SK-N-SH (cell line): Measurements from ENCODE around the gene COX14. TPM values are rescaled to one million over a fixed set of nuclear protein-coding genes. Genes with fewer than 3 reads are reported as not detected.
A peak's percentile ranks its signal among the peaks of the same experiment; 100 is the strongest.

ENCODE experiments used
- CTCF ChIA-PET: fragments of 300-600, 350-600 bp; formaldehyde crosslinking; extraction: SDS; loops from one replicate; lab custom pipeline; 2021; lab: Yijun Ruan, JAX
- POLR2A ChIA-PET: fragments of 350-600 bp; sonication (Branson Sonifier 250); formaldehyde crosslinking; extraction: SDS; loops from one replicate; lab custom pipeline; 2020; ENCODE audit warnings: antibody characterized with exemption, inconsistent platforms; lab: Yijun Ruan, JAX
- DNase-seq: peaks from one replicate; pipeline ENCODE4 v3.0.0; 2012
- H2AFZ ChIP-seq: fragments of 200-600 bp; sonication (generic); 2 replicates; pipeline ENCODE4 v1.8.1; 2016; ENCODE audit warnings: antibody characterized with exemption, mild to moderate bottlenecking, low read depth
- H3F3A ChIP-seq: fragments of 200-600 bp; sonication (generic); replicated peaks from 2 replicates; pipeline ENCODE3; 2016; ENCODE audit warnings: antibody characterized with exemption, mild to moderate bottlenecking; ENCODE audit not compliant: insufficient read depth
- H3K27ac ChIP-seq, 2 experiments: fragments of 200-500 bp in 1 of 2; fragments of 200-600 bp in 1 of 2; sonication (Bioruptor generic) in 1 of 2; sonication (generic), shearing (Covaris generic) in 1 of 2; 2 replicates each; pipeline versions ENCODE4 v1.5.1 to v1.6.1; 2014 to 2016; ENCODE audit warnings: low read depth in 2 of 2, inconsistent platforms in 1 of 2, low read length in 1 of 2, mild to moderate bottlenecking in 1 of 2, mixed read lengths in 1 of 2
- H3K27me3 ChIP-seq: fragments of 200-600 bp; sonication (generic), shearing (Covaris generic); 2 replicates; pipeline ENCODE4 v1.6.1; 2016; ENCODE audit warnings: mixed run types; ENCODE audit not compliant: insufficient read depth
- H3K36me3 ChIP-seq, 2 experiments: fragments of 200-500 bp in 1 of 2; fragments of 200-600 bp in 1 of 2; sonication (Bioruptor generic) in 1 of 2; sonication (generic) in 1 of 2; replicated peaks in 1 of 2; 2 replicates each; pipeline versions ENCODE3 to v1.5.1; 2014 to 2016; ENCODE audit warnings: low read length in 1 of 2, mild to moderate bottlenecking in 1 of 2; ENCODE audit not compliant: insufficient read depth in 2 of 2, control insufficient read depth in 1 of 2
- H3K4me1 ChIP-seq, 2 experiments: fragments of 200-500 bp in 1 of 2; fragments of 200-600 bp in 1 of 2; sonication (Bioruptor generic) in 1 of 2; sonication (generic), shearing (Covaris generic) in 1 of 2; 2 replicates each; pipeline versions ENCODE4 v1.5.1 to v1.6.1; 2014 to 2016; ENCODE audit warnings: low read depth in 1 of 2, low read length in 1 of 2, mixed run types in 1 of 2; ENCODE audit not compliant: insufficient read depth in 2 of 2, control insufficient read depth in 1 of 2
- H3K4me2 ChIP-seq: fragments of 200-600 bp; sonication (generic), shearing (Covaris generic); 2 replicates; pipeline ENCODE4 v1.6.1; 2017; ENCODE audit warnings: mixed run types
- H3K4me3 ChIP-seq, 2 experiments: fragments of 200-500 bp in 1 of 2; fragments of 200-600 bp in 1 of 2; sonication (Bioruptor generic) in 1 of 2; sonication (generic), shearing (Covaris generic) in 1 of 2; 2 replicates each; pipeline versions ENCODE4 v1.5.1 to v1.8.1; 2014 to 2016; ENCODE audit warnings: low read depth in 2 of 2, inconsistent platforms in 1 of 2, low read length in 1 of 2, mild to moderate bottlenecking in 1 of 2, mixed read lengths in 1 of 2, moderate library complexity in 1 of 2
- H3K79me2 ChIP-seq: fragments of 200-600 bp; sonication (generic); 2 replicates; pipeline ENCODE4 v1.8.1; 2017; ENCODE audit warnings: mild to moderate bottlenecking; ENCODE audit not compliant: insufficient read depth
- H3K9ac ChIP-seq: fragments of 200-600 bp; sonication (generic); 2 replicates; pipeline ENCODE4 v1.6.1; 2017; ENCODE audit warnings: mixed run types
- H3K9me2 ChIP-seq: fragments of 200-600 bp; sonication (generic); 2 replicates; pipeline ENCODE4 v1.6.1; 2017; ENCODE audit warnings: mixed run types
- H3K9me3 ChIP-seq: fragments of 200-600 bp; sonication (generic); 2 replicates; pipeline ENCODE4 v1.6.1; 2017; ENCODE audit warnings: mixed run types, mild to moderate bottlenecking, moderate library complexity
- H4K20me1 ChIP-seq: fragments of 200-600 bp; sonication (generic); 2 replicates; pipeline ENCODE4 v1.6.1; 2017; ENCODE audit warnings: mild to moderate bottlenecking, mixed run types; ENCODE audit not compliant: insufficient read depth
- FOXJ3 ChIP-seq: sonication (generic); formaldehyde crosslinking; IDR thresholded peaks from 2 replicates; pipeline ENCODE4 v1.5.1; 2020; ENCODE audit warnings: mild to moderate bottlenecking, missing genetic modification reagents
- GABPA ChIP-seq: IDR thresholded peaks from 2 replicates; pipeline ENCODE4 v1.4.0; 2012; ENCODE audit warnings: low read depth, mild to moderate bottlenecking
- IRF3 ChIP-seq: fragments of 150-350 bp; IDR thresholded peaks from 2 replicates; pipeline ENCODE4 v1.6.1; 2016; ENCODE audit warnings: mild to moderate bottlenecking, low read depth, low read length
- MAX ChIP-seq: IDR thresholded peaks from 2 replicates; pipeline ENCODE4 v1.4.0; 2012; ENCODE audit warnings: low read depth
- MXI1 ChIP-seq: IDR thresholded peaks from 2 replicates; pipeline ENCODE4 v1.6.1; 2012; ENCODE audit warnings: mild to moderate bottlenecking, low read depth, low read length, improper control_type of control experiment
- NFIC ChIP-seq: IDR thresholded peaks from 2 replicates; pipeline ENCODE4 v1.4.0; 2012; ENCODE audit warnings: borderline replicate concordance
- POLR2AphosphoS5 ChIP-seq: IDR thresholded peaks from 2 replicates; pipeline ENCODE4 v1.6.1; 2012; ENCODE audit warnings: low read depth, low read length
- REST ChIP-seq: IDR thresholded peaks from 2 replicates; pipeline ENCODE4 v1.6.1; 2012; ENCODE audit warnings: mild to moderate bottlenecking, low read depth, low read length, moderate library complexity
- RXRA ChIP-seq: IDR thresholded peaks from 2 replicates; pipeline ENCODE4 v1.4.0; 2012; ENCODE audit warnings: low read depth, mild to moderate bottlenecking, borderline replicate concordance
- YY1 ChIP-seq: IDR thresholded peaks from 2 replicates; pipeline ENCODE4 v1.4.0; 2012; ENCODE audit warnings: low read depth, mild to moderate bottlenecking
- WGBS: methylation state at CpG from one replicate; pipeline ENCODE4 v1.1.6; 2017; ENCODE audit warnings: low lambda C conversion rate; 5-methylcytosine and 5-hydroxymethylcytosine counted together
- polyA plus RNA-seq, 3 experiments: library from polyadenylated mRNA; depleted of rRNA; stranded (reverse); fragments of >200 nt; gene quantifications; 2 replicates each; pipeline ENCODE4 v1.2.3, GENCODE V29; 2012

COX14 gene
- polyA plus RNA-seq, 1 of the 3 experiments (the other 2 are of a cell fraction): 204 TPM

GRCh38 chr12:50103351-50103750, 8.7 kb upstream of the COX14 start:
- Histone ChIP-seq H3K9ac (no peak overlapping the region), H3F3A (peaks cover 30% of the 10 kb centered on the region), H3K27me3 (no peaks in the 10 kb centered on the region), H3K4me3 (no peak overlapping the region), H3K4me2 (no peak overlapping the region), H3K9me2 (no peaks in the 10 kb centered on the region), H2AFZ (no peak overlapping the region), H3K36me3 (peaks cover 19 to 28% of the 10 kb centered on the region in 2 experiments), H3K4me1 (peaks cover 0 to 23% of the 10 kb centered on the region in 2 experiments; a peak in 1 of 4 replicates), H4K20me1 (no peaks in the 10 kb centered on the region), H3K9me3 (no peaks in the 10 kb centered on the region), H3K79me2 (no peaks in the 10 kb centered on the region)
- DNase-seq: no peak
- TF ChIP-seq NFIC: no peak
- 0 out of 2 replicates have a peak, but pooled peaks have one; percentile 5 for TF ChIP-seq POLR2AphosphoS5
- TF ChIP-seq, all 33 proteins: peak for 1
- POLR2A ChIA-PET: interaction anchor here (0.6 to 1.8 kb wide), 4 partner anchors 9 to 64 kb away, joined by 3 to 12 read pairs (median 6); partner anchors contain the start of genes CERS5, COX14 and SMARCD1
- CTCF ChIA-PET: interaction anchor here (0.7 to 12.3 kb wide), 11 partner anchors 8 to 136 kb away, joined by 3 to 96 read pairs (median 6); partner anchors contain the start of genes CERS5 and COX14
- H3K27ac ChIP-seq: no peak overlapping the region; a peak in 1 of 4 replicates
- WGBS: 100% methylated on average over 2 of the region's 2 CpGs

- no peak within 1 kb of the TSS for H3K4me2 ChIP-seq
- peaks cover 26% of the 10 kb centered on the region for H3F3A ChIP-seq
- no peaks in the 10 kb centered on the region for H3K9me2 ChIP-seq
- no peaks in the 10 kb centered on the region for H4K20me1 ChIP-seq
- WGBS: 48% methylated on average over 12 of the region's 13 CpGs
- H3K27ac ChIP-seq: peak within 1 kb of the TSS in 1 of 2 experiments; percentile 36; a peak in 1 of 4 replicates
- no peaks in the 10 kb centered on the region for H3K79me2 ChIP-seq
- no peaks in the 10 kb centered on the region for H3K9me3 ChIP-seq
- no peak within 1 kb of the TSS for H3K9ac ChIP-seq
- H3K36me3 ChIP-seq: peaks cover 14 to 23% of the 10 kb centered on the region in 2 experiments
- ChIA-PET CTCF (interaction anchor here (0.7 to 12.3 kb wide), 11 partner anchors 8 to 136 kb away, joined by 3 to 96 read pairs (median 6); partner anchors contain the start of genes CERS5 and COX14), POLR2A (interaction anchor here (0.6 to 1.8 kb wide), 4 partner anchors 8 to 64 kb away, joined by 3 to 12 read pairs (median 6); partner anchors contain the start of genes CERS5, COX14 and SMARCD1)
- TF ChIP-seq YY1 (no peak), MXI1 (peak; percentile 86), FOXJ3 (CRISPR knock-in tag) (no peak)
- no peaks in the 10 kb centered on the region for H3K27me3 ChIP-seq
- H3K4me3 ChIP-seq: no peak within 1 kb of the TSS
- no peak within 1 kb of the TSS for H2AFZ ChIP-seq
- peaks cover 0 to 23% of the 10 kb centered on the region in 2 experiments; a peak in 1 of 4 replicates for H3K4me1 ChIP-seq
- peak; percentile 74 for DNase-seq
Observed at GRCh38 chr12:50103767-50104321, 8.2 kb upstream of the COX14 start, which contains the start of gene GPD1. TSS of gene GPD1 (plus strand) at chr12:50104008. CDS start at chr12:50104051, 43 bp downstream.

DNA sequence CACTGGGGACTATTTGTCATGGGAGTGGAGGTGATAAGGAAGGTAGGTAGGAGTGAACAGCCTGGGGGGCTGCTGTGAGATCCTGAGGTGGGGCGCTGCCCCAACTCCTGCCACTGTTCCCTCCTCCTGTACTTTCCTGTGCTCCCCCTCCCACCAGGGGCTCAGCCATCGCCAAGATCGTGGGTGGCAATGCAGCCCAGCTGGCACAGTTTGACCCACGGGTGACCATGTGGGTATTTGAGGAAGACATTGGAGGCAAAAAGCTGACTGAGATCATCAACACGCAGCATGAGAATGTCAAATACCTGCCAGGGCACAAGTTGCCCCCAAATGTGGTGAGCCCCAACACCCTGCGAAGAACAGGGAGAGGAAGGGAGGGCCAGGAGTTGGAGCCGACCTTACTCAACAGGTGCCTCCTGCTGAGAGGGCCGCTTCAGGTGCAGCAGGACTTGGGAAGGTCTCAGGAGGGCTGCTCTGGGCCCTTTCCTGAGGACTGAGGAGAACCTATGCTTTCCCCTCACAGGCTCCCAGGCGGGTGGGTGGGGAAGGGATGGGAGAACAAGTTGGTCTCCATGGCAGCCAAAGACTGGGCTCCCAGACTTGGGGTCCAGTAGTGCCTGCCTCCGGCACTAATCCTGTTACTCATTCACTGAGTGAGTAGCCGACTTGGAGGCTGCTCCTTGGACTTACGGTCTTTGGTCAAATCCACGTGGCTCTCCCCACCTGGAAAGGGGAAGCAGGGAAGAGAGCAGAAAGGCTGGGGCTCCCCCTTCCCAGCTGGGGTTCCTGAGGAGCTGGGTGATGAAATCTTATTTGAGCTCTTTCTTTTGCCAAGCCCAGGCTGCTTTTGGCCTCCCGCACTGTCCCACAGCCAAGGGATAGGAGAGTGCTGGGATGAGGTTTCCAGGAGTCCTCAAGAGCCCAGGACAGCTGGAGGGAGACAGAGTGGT, 7.3 kb upstream of the COX14 start:
- POLR2A ChIA-PET: interaction anchor here (1.5 to 1.8 kb wide), 3 partner anchors 7 to 63 kb away, joined by 5 to 12 read pairs (median 8); partner anchors contain the start of genes CERS5, COX14 and SMARCD1
- DNase-seq: no peak
- peaks cover 18% of the 10 kb centered on the region for H3F3A ChIP-seq
- H3K36me3 ChIP-seq: peaks cover 11 to 15% of the 10 kb centered on the region in 2 experiments
- no peak overlapping the region for H3K9ac ChIP-seq
- CTCF ChIA-PET: interaction anchor here (1.4 to 12.3 kb wide), 5 partner anchors 7 to 137 kb away, joined by 3 to 96 read pairs (median 10); partner anchors contain the start of gene COX14
- H4K20me1 ChIP-seq: no peaks in the 10 kb centered on the region
- 90% methylated on average over 8 of the region's 14 CpGs for WGBS
- H3K4me2 ChIP-seq: no peak overlapping the region
- H3K9me3 ChIP-seq: no peaks in the 10 kb centered on the region
- H3K9me2 ChIP-seq: no peaks in the 10 kb centered on the region
- H3K27me3 ChIP-seq: no peaks in the 10 kb centered on the region
- H2AFZ ChIP-seq: no peak overlapping the region
- H3K4me3 ChIP-seq: no peak overlapping the region
- no peaks in the 10 kb centered on the region for H3K79me2 ChIP-seq
- H3K27ac ChIP-seq: no peak overlapping the region
- peaks cover 0 to 23% of the 10 kb centered on the region in 2 experiments; a peak in 1 of 4 replicates for H3K4me1 ChIP-seq
- no peak for TF ChIP-seq RXRA
- no peak for TF ChIP-seq POLR2AphosphoS5
- TF ChIP-seq MAX: no peak
- TF ChIP-seq IRF3: no peak
- TF ChIP-seq REST: no peak
- TF ChIP-seq GABPA: no peak
